ENCODE data around the gene RABGGTA. TPM values are rescaled to one million over a fixed set of nuclear protein-coding genes. Genes with fewer than 3 reads are reported as not detected.
A peak's percentile ranks its signal among the peaks of the same experiment; 100 is the strongest.

The RABGGTA gene
- total RNA-seq, 1 donor from 2014 or later, result 22.8 TPM

GRCh38 chr14:24243336-24243836, 28.0 kb downstream of the RABGGTA start:
- DNase-seq (ENCODE audit: low read depth, low spot score), result no peak
- H3K4me3 Mint-ChIP-seq, result peak overlapping the region; percentile 94
- peaks cover 31% of the 10 kb centered on the region for H3K4me1 Mint-ChIP-seq
- H3K27ac Mint-ChIP-seq (ENCODE audit: unreplicated experiment), result peak overlapping the region; percentile 99
- H3K27me3 Mint-ChIP-seq (ENCODE audit: low read depth), result peaks cover 2% of the 10 kb centered on the region
- no peaks in the 10 kb centered on the region for H3K36me3 Mint-ChIP-seq (ENCODE audit: low read depth)
- H3K9me3 Mint-ChIP-seq, result no peaks in the 10 kb centered on the region
- no peak for TF ChIP-seq CTCF (conservative IDR thresholded peaks at IDR 0.05)

- Mint-ChIP-seq H3K27ac (ENCODE audit: unreplicated experiment) (peak overlapping the region; percentile 99), H3K9me3 (no peaks in the 10 kb centered on the region), H3K36me3 (ENCODE audit: low read depth) (peaks cover 9% of the 10 kb centered on the region), H3K27me3 (ENCODE audit: low read depth) (peaks cover 2% of the 10 kb centered on the region), H3K4me1 (peaks cover 31% of the 10 kb centered on the region), H3K4me3 (peak overlapping the region; percentile 94)
- DNase-seq (ENCODE audit: low read depth, low spot score), result peak; percentile 88
- peak; percentile 63 for TF ChIP-seq CTCF (conservative IDR thresholded peaks at IDR 0.05)
Measured at GRCh38 chr14:24241829-24242443, 29.5 kb downstream of the RABGGTA start.

GRCh38 chr14:24240110-24240918, 31.1 kb downstream of the RABGGTA start:
- Mint-ChIP-seq H3K27ac (ENCODE audit: unreplicated experiment) (no peak overlapping the region), H3K27me3 (ENCODE audit: low read depth) (peaks cover 2% of the 10 kb centered on the region), H3K4me1 (peaks cover 31% of the 10 kb centered on the region), H3K9me3 (no peaks in the 10 kb centered on the region), H3K36me3 (ENCODE audit: low read depth) (peaks cover 9% of the 10 kb centered on the region), H3K4me3 (peak overlapping the region; percentile 84)
- DNase-seq (ENCODE audit: low read depth, low spot score), result no peak
- no peak for TF ChIP-seq CTCF (conservative IDR thresholded peaks at IDR 0.05)

GRCh38 chr14:24238527-24239037, 32.8 kb downstream of the RABGGTA start:
- peak overlapping the region; percentile 10 for H3K27ac Mint-ChIP-seq (ENCODE audit: unreplicated experiment)
- no peaks in the 10 kb centered on the region for H3K27me3 Mint-ChIP-seq (ENCODE audit: low read depth)
- peaks cover 9% of the 10 kb centered on the region for H3K36me3 Mint-ChIP-seq (ENCODE audit: low read depth)
- no peak for TF ChIP-seq CTCF (conservative IDR thresholded peaks at IDR 0.05)
- DNase-seq (ENCODE audit: low read depth, low spot score), result no peak
- peak overlapping the region; percentile 84 for H3K4me3 Mint-ChIP-seq
- peaks cover 36% of the 10 kb centered on the region for H3K4me1 Mint-ChIP-seq
- H3K9me3 Mint-ChIP-seq, result no peaks in the 10 kb centered on the region

GRCh38 chr14:24238123-24238522, 33.3 kb downstream of the RABGGTA start:
- Mint-ChIP-seq H3K36me3 (ENCODE audit: low read depth) (peaks cover 9% of the 10 kb centered on the region), H3K27me3 (ENCODE audit: low read depth) (no peaks in the 10 kb centered on the region), H3K4me3 (peak overlapping the region; percentile 25), H3K27ac (ENCODE audit: unreplicated experiment) (peak overlapping the region; percentile 48), H3K4me1 (peaks cover 36% of the 10 kb centered on the region), H3K9me3 (no peaks in the 10 kb centered on the region)
- DNase-seq (ENCODE audit: low read depth, low spot score), result no peak
- no peak for TF ChIP-seq CTCF (conservative IDR thresholded peaks at IDR 0.05)
